Liver (tissue), 3 donors: ENCODE measurements around the gene MED16.

Experiments used
- ATF3 ChIP-seq: IDR thresholded peaks from 2 replicates; pipeline ENCODE4 v1.6.1; 2016; ENCODE audit warnings: antibody characterized with exemption
- CTCF ChIP-seq: fragments of 150-350 bp; IDR thresholded peaks from 2 replicates; pipeline ENCODE4 v1.5.1; 2017; ENCODE audit warnings: improper control_type of control experiment, low read depth, low read length; ENCODE audit not compliant: missing input control
- EGR1 ChIP-seq, 2 donors: IDR thresholded peaks; 2 replicates each; pipeline ENCODE4 v1.6.1; 2016 to 2018; ENCODE audit warnings: antibody characterized with exemption in 2 of 2, low read depth in 2 of 2
- GABPA ChIP-seq, 2 donors: IDR thresholded peaks in 1 of 2; conservative IDR thresholded peaks in 1 of 2; 2 replicates each; pipeline ENCODE4 v1.6.1; 2016; ENCODE audit warnings: antibody characterized with exemption in 2 of 2, mild to moderate bottlenecking in 1 of 2, moderate library complexity in 1 of 2
- JUND ChIP-seq, 2 donors: IDR thresholded peaks; 2 replicates each; pipeline ENCODE4 v1.6.1; 2016; ENCODE audit warnings: antibody characterized with exemption in 2 of 2
- TAF1 ChIP-seq: conservative IDR thresholded peaks from 2 replicates; pipeline ENCODE4 v1.6.1; 2016; ENCODE audit warnings: antibody characterized with exemption, mild to moderate bottlenecking
- YY1 ChIP-seq: IDR thresholded peaks from 2 replicates; pipeline ENCODE4 v1.6.1; 2016; ENCODE audit warnings: antibody characterized with exemption, mild to moderate bottlenecking
- TF ChIP-seq, protein P1 (sequence below): IDR thresholded peaks from 2 replicates; pipeline ENCODE4 v1.6.1; 2016; ENCODE audit warnings: antibody characterized with exemption
- donor health status: healthy.
- donor health status: healthy.

DNA sequence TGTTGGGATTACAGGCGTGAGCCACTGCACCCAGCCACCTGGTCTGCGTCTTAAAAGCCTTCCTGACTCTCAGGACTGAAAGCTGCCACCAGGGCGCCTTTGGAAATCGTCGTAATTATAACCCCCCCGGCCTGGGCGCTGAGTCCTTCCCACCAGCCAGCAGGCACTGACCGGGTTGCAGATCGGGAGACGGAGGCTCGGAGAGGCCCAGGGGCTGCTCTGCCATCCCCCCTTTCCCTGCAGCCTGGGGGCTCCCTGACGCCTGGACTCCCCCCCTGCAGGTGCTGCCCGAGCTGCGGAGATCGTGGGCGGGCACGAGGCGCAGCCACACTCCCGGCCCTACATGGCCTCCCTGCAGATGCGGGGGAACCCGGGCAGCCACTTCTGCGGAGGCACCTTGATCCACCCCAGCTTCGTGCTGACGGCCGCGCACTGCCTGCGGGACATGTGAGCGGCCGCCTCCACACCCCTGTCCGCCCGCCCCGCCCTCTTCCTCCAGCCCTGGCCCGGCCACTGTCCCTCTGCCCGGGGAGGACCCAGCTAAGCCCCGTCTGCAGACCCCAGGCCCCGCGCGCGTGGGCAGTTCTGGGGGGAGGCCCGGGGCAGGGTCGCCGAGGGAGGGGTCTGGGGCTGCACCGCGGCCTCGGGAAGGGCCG is 49.7 kb downstream of the MED16 start:
- TF ChIP-seq YY1 (no peak), CTCF (no peak), EGR1 (IDR thresholded peaks at IDR 0.05; ENCODE audit: low read depth in 2 of 2) (no peak), JUND (IDR thresholded peaks at IDR 0.05) (no peak), ATF3 (no peak), GABPA (IDR thresholded peaks at IDR 0.05 in 1 of 2, conservative IDR thresholded peaks at IDR 0.05 in 1 of 2) (no peak), TAF1 (no peak)
- TF ChIP-seq, protein P1, sequence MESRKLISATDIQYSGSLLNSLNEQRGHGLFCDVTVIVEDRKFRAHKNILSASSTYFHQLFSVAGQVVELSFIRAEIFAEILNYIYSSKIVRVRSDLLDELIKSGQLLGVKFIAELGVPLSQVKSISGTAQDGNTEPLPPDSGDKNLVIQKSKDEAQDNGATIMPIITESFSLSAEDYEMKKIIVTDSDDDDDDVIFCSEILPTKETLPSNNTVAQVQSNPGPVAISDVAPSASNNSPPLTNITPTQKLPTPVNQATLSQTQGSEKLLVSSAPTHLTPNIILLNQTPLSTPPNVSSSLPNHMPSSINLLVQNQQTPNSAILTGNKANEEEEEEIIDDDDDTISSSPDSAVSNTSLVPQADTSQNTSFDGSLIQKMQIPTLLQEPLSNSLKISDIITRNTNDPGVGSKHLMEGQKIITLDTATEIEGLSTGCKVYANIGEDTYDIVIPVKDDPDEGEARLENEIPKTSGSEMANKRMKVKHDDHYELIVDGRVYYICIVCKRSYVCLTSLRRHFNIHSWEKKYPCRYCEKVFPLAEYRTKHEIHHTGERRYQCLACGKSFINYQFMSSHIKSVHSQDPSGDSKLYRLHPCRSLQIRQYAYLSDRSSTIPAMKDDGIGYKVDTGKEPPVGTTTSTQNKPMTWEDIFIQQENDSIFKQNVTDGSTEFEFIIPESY: no peak
